ENCODE results near the gene SCAMP2.
"Not testable (repeated sequence)": the region's sequence is repeated elsewhere in the genome, so short reads cannot be mapped to it uniquely, and the experiment has no call there.

The SCAMP2 gene

DNA sequence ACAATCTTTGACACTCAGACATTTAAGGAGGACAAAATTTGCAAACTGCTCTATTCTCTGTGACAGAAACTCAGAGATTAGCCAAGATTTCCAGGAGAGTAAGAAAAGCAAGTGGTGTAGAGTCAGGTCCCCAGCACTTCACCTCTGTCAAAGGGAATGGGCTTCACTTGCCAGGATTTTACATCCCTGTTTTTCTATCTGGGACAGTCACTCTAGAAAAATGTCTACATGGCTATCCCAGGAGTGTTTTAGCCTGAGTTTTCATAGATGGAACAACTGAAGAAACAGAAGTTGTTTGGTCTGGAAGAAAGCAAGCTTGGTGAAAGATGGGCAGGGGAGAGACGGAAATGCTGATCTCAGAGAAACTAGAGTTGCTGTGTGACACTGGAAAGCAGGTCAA lies 30.5 kb upstream of the SCAMP2 start:
- no peak overlapping the region for H3K9ac ChIP-seq (ENCODE audit: low read depth, low read length)
- WGBS, result 100% methylated on average over 1 of the region's 1 CpG
- H3K36me3 ChIP-seq (ENCODE audit: insufficient read depth, low read length), result peaks cover 61% of the 10 kb centered on the region
- no peak overlapping the region for H3K27ac ChIP-seq (ENCODE audit: low read depth, low read length)
- H3K27me3 ChIP-seq (ENCODE audit: insufficient read depth, low read length), result no peaks in the 10 kb centered on the region
- no peak overlapping the region for H3K4me3 ChIP-seq (ENCODE audit: low read length)
- H3K4me1 ChIP-seq (ENCODE audit: insufficient read depth, low read length), result peaks cover 6% of the 10 kb centered on the region; the same call in 1 of the 2 replicates
- no peaks in the 10 kb centered on the region for H3K9me3 ChIP-seq (ENCODE audit: insufficient read depth, low read depth, low read length)

DNA sequence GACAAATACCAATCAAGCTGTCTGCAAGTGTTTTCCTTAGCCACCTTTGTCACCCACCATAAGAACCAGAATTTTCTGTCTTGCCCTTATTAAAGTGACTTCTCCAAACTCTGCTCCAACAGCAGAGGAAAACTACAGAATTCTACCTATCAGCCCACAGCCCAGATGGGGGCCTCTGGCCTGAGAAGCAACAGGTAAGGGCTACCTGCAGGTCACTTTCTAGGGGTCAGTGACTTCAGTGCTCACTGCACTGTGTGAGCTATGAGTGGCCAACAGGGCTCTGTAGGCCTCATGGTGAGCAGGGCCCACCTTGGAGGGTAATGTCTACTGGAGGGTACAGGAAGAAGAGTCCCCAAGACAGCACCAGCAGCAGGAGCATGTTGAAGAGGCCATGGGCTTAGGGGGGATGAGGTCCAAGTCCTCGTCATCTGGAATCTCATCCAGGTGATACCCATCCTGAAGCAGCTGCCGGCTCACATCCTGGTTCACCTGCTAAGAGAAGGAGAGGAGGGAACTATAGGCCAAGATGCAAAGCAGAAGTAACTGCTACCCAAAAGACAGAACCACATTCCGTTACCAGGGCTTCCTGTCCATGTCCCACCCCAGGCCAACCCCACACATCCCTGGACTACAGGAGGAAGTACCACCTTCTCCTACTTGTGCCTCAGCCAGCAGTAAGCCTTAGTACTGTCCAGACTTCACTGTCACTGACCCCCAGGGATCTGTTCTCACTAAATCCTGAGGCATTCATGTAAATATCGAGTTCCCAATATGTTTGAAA lies 29.3 kb upstream of the SCAMP2 start:
- Histone ChIP-seq H3K36me3 (ENCODE audit: insufficient read depth, low read length) (peaks cover 68% of the 10 kb centered on the region), H3K4me3 (ENCODE audit: low read length) (no peak overlapping the region), H3K9ac (ENCODE audit: low read depth, low read length) (no peak overlapping the region), H3K27ac (ENCODE audit: low read depth, low read length) (no peak overlapping the region), H3K9me3 (ENCODE audit: insufficient read depth, low read depth, low read length) (no peaks in the 10 kb centered on the region), H3K27me3 (ENCODE audit: insufficient read depth, low read length) (no peaks in the 10 kb centered on the region), H3K4me1 (ENCODE audit: insufficient read depth, low read length) (peaks cover 4% of the 10 kb centered on the region; the same call in 1 of the 2 replicates)
- WGBS, result 94% methylated on average over 4 of the region's 4 CpGs

DNA sequence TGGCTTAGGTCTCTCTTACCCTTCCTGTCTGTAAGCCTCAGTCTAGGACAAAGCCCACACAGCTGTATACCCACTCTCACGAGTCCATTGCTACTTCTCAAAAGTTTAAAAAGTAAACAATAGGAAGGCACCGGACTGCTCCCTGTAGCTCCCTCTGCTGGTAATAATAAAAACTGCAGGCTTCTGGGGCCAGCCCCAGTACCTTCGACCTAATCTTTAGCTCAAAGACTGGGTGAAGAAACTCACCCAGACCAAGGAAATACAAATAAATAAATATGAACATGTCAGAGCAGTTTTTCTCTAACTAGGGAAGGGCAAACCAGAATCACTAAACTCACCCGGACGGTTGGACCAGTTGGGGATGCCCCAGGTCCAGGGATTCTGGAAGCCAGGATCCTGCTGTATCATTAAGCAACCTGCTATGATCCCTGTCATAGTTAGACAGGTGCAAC lies 28.5 kb upstream of the SCAMP2 start:
- H3K36me3 ChIP-seq (ENCODE audit: insufficient read depth, low read length), result peaks cover 77% of the 10 kb centered on the region
- no peaks in the 10 kb centered on the region for H3K27me3 ChIP-seq (ENCODE audit: insufficient read depth, low read length)
- H3K4me1 ChIP-seq (ENCODE audit: insufficient read depth, low read length), result no peaks in the 10 kb centered on the region
- 49% methylated on average over 5 of the region's 5 CpGs for WGBS
- H3K9ac ChIP-seq (ENCODE audit: low read depth, low read length), result no peak overlapping the region
- H3K4me3 ChIP-seq (ENCODE audit: low read length), result no peak overlapping the region
- H3K9me3 ChIP-seq (ENCODE audit: insufficient read depth, low read depth, low read length), result no peaks in the 10 kb centered on the region
- no peak overlapping the region for H3K27ac ChIP-seq (ENCODE audit: low read depth, low read length)

DNA sequence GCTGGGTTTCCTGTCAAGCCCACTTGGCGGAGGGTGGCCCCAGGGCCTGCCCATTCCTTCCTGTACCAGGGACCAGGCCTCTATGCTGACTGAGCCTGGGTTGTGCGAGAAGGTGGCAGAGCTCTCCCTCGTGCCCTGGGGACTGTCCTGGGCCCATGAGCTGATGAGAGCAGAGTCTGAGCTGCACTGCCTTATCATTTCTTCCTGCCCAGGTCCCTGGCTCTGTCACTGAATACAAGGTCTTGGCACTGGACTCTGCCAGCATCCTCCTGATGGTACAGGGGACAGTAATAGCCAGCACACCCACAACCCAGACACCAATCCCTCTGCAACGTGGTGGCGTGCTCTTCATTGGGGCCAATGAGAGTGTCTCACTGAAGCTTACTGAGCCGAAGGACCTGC lies 24.1 kb upstream of the SCAMP2 start:
- WGBS, result 94% methylated on average over 6 of the region's 6 CpGs

DNA sequence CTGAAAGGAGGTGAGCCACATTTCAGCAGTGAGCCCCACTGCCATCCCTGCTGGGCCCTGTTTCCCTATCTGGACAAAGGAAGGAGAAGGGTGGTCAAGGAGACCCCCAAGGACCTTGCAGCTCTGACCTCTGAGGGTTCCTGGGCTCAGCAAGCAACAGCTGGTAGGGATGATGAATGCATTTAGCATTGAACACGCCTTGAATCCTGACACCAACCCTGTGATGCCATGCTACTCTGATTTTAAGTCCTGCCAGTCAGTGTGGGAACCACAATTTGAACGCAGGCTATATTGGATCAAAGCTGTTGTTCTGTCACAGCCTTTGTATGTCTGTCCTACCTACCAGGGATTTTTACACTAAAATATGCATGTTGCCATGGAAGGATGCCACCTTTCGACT lies 23.2 kb upstream of the SCAMP2 start:
- Histone ChIP-seq H3K4me1 (ENCODE audit: insufficient read depth, low read length) (no peaks in the 10 kb centered on the region), H3K27ac (ENCODE audit: low read depth, low read length) (no peak overlapping the region), H3K9me3 (ENCODE audit: insufficient read depth, low read depth, low read length) (no peaks in the 10 kb centered on the region), H3K4me3 (ENCODE audit: low read length) (no peak overlapping the region), H3K36me3 (ENCODE audit: insufficient read depth, low read length) (peaks cover 74% of the 10 kb centered on the region), H3K27me3 (ENCODE audit: insufficient read depth, low read length) (no peaks in the 10 kb centered on the region), H3K9ac (ENCODE audit: low read depth, low read length) (no peak overlapping the region)
- WGBS, result 95% methylated on average over 3 of the region's 3 CpGs

More for the DNA sequence above, 24.1 kb upstream of the SCAMP2 start:
- Histone ChIP-seq H3K36me3 (ENCODE audit: insufficient read depth, low read length) (peaks cover 74% of the 10 kb centered on the region), H3K4me3 (ENCODE audit: low read length) (no peak overlapping the region), H3K27ac (ENCODE audit: low read depth, low read length) (no peak overlapping the region), H3K27me3 (ENCODE audit: insufficient read depth, low read length) (no peaks in the 10 kb centered on the region), H3K9me3 (ENCODE audit: insufficient read depth, low read depth, low read length) (no peaks in the 10 kb centered on the region), H3K9ac (ENCODE audit: low read depth, low read length) (no peak overlapping the region), H3K4me1 (ENCODE audit: insufficient read depth, low read length) (no peaks in the 10 kb centered on the region)

DNA sequence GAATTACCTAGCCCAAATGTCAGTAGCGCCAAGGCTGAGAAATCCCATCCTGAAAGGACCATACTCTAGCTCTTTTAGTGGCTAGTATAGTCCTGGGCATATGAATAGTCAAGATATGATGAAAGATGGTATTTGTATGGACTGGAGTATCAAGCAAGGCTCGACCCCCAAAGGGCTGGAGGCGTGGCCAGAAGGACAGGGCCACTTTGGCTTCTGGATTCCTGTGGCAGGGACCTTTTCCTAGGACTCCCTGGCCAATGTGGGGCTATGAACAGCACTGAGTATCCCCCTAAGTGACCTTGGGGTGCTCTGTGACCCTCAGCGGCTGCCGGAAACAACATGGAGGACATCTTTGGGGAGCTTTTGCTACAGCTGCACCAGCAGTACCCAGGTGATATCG lies 22.7 kb upstream of the SCAMP2 start:
- Histone ChIP-seq H3K36me3 (ENCODE audit: insufficient read depth, low read length) (peaks cover 73% of the 10 kb centered on the region), H3K27ac (ENCODE audit: low read depth, low read length) (no peak overlapping the region), H3K9me3 (ENCODE audit: insufficient read depth, low read depth, low read length) (no peaks in the 10 kb centered on the region), H3K4me1 (ENCODE audit: insufficient read depth, low read length) (no peaks in the 10 kb centered on the region), H3K4me3 (ENCODE audit: low read length) (no peak overlapping the region), H3K27me3 (ENCODE audit: insufficient read depth, low read length) (no peaks in the 10 kb centered on the region), H3K9ac (ENCODE audit: low read depth, low read length) (no peak overlapping the region)
- 96% methylated on average over 6 of the region's 6 CpGs for WGBS

DNA sequence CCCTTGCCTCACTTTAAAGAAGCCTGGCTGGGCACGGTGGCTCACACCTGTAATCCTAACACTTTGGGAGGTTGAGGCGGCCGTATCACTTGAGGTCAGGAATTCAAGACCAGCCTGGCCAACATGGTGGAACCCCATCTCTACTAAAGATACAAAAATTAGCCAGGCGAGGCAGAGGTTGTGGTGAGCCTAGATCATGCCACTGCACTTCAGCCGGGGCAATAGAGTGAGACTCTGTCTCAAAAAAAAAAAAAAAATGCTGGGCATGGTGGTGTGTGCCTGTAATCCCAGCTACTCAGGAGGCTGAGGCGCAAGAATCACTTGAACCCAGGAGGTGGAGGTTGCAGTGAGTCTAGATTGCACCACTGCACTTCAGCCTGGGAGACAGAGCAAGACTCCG lies 21.2 kb upstream of the SCAMP2 start:
- H3K9me3 ChIP-seq (ENCODE audit: insufficient read depth, low read depth, low read length); H3K4me1 ChIP-seq (ENCODE audit: insufficient read depth, low read length); H3K27me3 ChIP-seq (ENCODE audit: insufficient read depth, low read length); H3K4me3 ChIP-seq (ENCODE audit: low read length); H3K27ac ChIP-seq (ENCODE audit: low read depth, low read length); H3K9ac ChIP-seq (ENCODE audit: low read depth, low read length): not testable (repeated sequence)
- 97% methylated on average over 6 of the region's 7 CpGs for WGBS
- H3K36me3 ChIP-seq (ENCODE audit: insufficient read depth, low read length), result peaks cover 59% of the 10 kb centered on the region

DNA sequence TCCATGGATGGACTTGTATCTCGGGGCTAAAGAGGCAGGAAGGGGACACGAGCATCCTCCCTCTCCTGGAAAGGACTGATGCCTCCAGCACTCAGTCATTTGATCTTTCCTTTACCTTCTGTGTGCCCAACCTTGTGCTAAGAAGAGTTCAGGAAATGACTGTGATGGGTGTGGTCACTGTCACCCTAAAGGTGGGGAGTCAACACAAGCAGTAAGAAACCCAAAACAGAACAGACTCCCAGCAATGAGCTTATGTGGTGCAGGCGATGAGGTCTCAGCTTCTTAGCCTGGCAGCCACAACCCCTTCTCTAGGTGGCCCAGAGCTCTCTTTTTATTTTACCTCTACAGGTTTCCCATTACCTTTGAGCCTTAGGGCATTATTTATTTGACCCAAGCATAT lies 20.5 kb upstream of the SCAMP2 start:
- Histone ChIP-seq H3K36me3 (ENCODE audit: insufficient read depth, low read length) (peaks cover 51% of the 10 kb centered on the region), H3K4me1 (ENCODE audit: insufficient read depth, low read length) (no peaks in the 10 kb centered on the region), H3K4me3 (ENCODE audit: low read length) (no peak overlapping the region), H3K27me3 (ENCODE audit: insufficient read depth, low read length) (no peaks in the 10 kb centered on the region), H3K27ac (ENCODE audit: low read depth, low read length) (no peak overlapping the region), H3K9me3 (ENCODE audit: insufficient read depth, low read depth, low read length) (no peaks in the 10 kb centered on the region), H3K9ac (ENCODE audit: low read depth, low read length) (no peak overlapping the region)
- WGBS, result 90% methylated on average over 3 of the region's 3 CpGs

DNA sequence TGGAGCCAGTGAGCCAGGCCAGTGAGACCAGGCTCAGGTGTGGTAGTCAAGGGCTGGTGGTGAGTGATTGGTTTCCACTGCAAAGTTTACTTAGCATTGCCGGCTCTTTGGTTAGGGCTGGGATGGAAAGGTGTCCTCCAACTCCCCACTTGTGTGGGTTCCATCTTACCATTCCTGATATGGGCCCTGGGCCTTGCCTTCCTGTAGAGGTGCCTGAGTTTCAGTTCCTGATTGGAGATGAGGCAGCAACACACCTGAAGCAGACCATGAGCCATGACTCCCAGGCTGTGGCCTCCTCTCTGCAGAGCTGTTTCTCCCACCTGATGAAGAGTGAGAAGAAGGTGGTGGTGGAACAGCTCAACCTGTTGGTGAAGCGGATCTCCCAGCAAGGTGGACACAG lies 19.8 kb upstream of the SCAMP2 start:
- WGBS, result 87% methylated on average over 2 of the region's 2 CpGs

DNA sequence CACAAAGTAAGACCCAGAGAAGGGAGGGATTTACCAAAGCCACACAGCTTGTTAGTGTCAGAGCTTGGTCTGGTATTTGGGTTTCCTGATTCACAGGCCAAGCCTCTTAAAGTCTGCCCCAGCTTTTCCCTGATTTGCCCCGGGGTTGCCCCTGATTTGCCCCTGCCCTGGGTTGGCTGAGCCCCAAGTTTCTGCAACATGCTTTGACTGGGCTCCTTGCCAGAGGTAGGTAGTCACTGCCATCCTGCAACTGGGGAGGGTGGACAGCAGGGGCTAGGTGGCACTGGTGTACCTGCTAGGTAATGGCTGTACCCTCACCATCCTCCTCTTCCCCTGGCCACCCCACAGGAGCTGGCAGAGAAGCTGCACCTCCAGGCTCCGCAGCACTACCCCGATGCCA lies 19.1 kb upstream of the SCAMP2 start:
- Histone ChIP-seq H3K4me1 (ENCODE audit: insufficient read depth, low read length) (no peaks in the 10 kb centered on the region), H3K27ac (ENCODE audit: low read depth, low read length) (no peak overlapping the region), H3K9me3 (ENCODE audit: insufficient read depth, low read depth, low read length) (no peaks in the 10 kb centered on the region), H3K27me3 (ENCODE audit: insufficient read depth, low read length) (no peaks in the 10 kb centered on the region), H3K9ac (ENCODE audit: low read depth, low read length) (no peak overlapping the region), H3K36me3 (ENCODE audit: insufficient read depth, low read length) (peaks cover 42% of the 10 kb centered on the region), H3K4me3 (ENCODE audit: low read length) (no peak overlapping the region)
- 97% methylated on average over 3 of the region's 3 CpGs for WGBS

More for the DNA sequence above, 19.8 kb upstream of the SCAMP2 start:
- H3K36me3 ChIP-seq (ENCODE audit: insufficient read depth, low read length), result peaks cover 48% of the 10 kb centered on the region
- no peak overlapping the region for H3K9ac ChIP-seq (ENCODE audit: low read depth, low read length)
- no peak overlapping the region for H3K4me3 ChIP-seq (ENCODE audit: low read length)
- no peaks in the 10 kb centered on the region for H3K27me3 ChIP-seq (ENCODE audit: insufficient read depth, low read length)
- no peak overlapping the region for H3K27ac ChIP-seq (ENCODE audit: low read depth, low read length)
- H3K9me3 ChIP-seq (ENCODE audit: insufficient read depth, low read depth, low read length), result no peaks in the 10 kb centered on the region
- no peaks in the 10 kb centered on the region for H3K4me1 ChIP-seq (ENCODE audit: insufficient read depth, low read length)

DNA sequence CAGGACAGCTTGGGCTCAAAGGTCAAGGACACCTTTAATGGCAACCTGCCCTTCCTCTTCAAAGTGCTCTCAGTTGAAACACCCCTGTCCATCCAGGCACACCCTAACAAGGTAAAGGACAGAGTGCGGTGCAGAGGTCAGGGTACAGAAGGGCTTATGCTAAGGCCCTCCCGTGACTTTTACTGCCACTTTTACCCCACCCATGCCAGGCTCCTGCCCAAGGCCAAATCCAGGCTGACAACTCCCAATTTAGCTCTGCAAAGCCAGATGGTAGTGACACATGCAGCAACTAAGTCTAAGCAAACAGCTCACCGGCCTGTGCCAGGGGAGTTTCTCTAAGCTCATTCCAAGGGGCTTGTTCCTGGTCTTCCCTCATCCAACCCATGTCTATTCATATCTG lies 18.3 kb upstream of the SCAMP2 start:
- no peak overlapping the region for H3K9ac ChIP-seq (ENCODE audit: low read depth, low read length)
- H3K27ac ChIP-seq (ENCODE audit: low read depth, low read length), result no peak overlapping the region
- WGBS, result 92% methylated on average over 3 of the region's 3 CpGs

DNA sequence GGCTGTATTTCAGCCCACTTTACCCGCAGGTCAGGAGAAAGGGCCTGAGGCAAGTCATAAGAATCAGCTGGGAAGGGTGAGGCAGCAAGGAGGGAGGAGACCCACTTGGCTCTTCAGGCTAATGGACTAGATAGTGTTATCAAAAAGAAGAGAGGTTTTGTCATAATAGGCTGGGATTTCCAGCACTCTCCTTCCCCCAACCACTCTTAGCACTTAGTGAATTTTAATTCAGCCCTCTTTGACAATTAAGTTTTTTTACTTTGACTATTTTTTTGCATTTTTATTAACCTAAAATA lies 17.4 kb upstream of the SCAMP2 start:
- H3K4me1 ChIP-seq (ENCODE audit: insufficient read depth, low read length), result no peaks in the 10 kb centered on the region
- no peaks in the 10 kb centered on the region for H3K27me3 ChIP-seq (ENCODE audit: insufficient read depth, low read length)
- H3K9me3 ChIP-seq (ENCODE audit: insufficient read depth, low read depth, low read length), result no peaks in the 10 kb centered on the region
- H3K9ac ChIP-seq (ENCODE audit: low read depth, low read length), result peak overlapping the region; percentile 93
- WGBS, result 3% methylated on average over 1 of the region's 1 CpG
- H3K27ac ChIP-seq (ENCODE audit: low read depth, low read length), result no peak overlapping the region
- peaks cover 28% of the 10 kb centered on the region for H3K36me3 ChIP-seq (ENCODE audit: insufficient read depth, low read length)
- H3K4me3 ChIP-seq (ENCODE audit: low read length), result peak overlapping the region; percentile 75

More for the DNA sequence above, 18.3 kb upstream of the SCAMP2 start:
- Histone ChIP-seq H3K36me3 (ENCODE audit: insufficient read depth, low read length) (peaks cover 34% of the 10 kb centered on the region), H3K4me1 (ENCODE audit: insufficient read depth, low read length) (no peaks in the 10 kb centered on the region), H3K4me3 (ENCODE audit: low read length) (no peak overlapping the region), H3K9me3 (ENCODE audit: insufficient read depth, low read depth, low read length) (no peaks in the 10 kb centered on the region), H3K27me3 (ENCODE audit: insufficient read depth, low read length) (no peaks in the 10 kb centered on the region)

Measured in HUES64 (cell line).